NCI-H510A (cell line): ENCODE results near the gene GOSR1.
"Not testable (repeated sequence)": the region's sequence is repeated elsewhere in the genome, so short reads cannot be mapped to it uniquely, and the experiment has no call there.

ENCODE experiments used
- DNase-seq: peaks from one replicate; lab custom pipeline; 2025; lab: John Stamatoyannopoulos, UW

GOSR1 gene

GRCh38 chr17:30505868-30506417 is 28.7 kb downstream of the GOSR1 start:
- DNase-seq = no peak

- DNase-seq = no peak
Measured at GRCh38 chr17:30506481-30506880, 29.3 kb downstream of the GOSR1 start.

GRCh38 chr17:30513346-30513745 is 36.1 kb downstream of the GOSR1 start:
- DNase-seq = no peak

- DNase-seq = no peak
Measured at GRCh38 chr17:30514895-30515596, 37.8 kb downstream of the GOSR1 start.

GRCh38 chr17:30517786-30518185 is 40.6 kb downstream of the GOSR1 start:
- DNase-seq = no peak

- DNase-seq = no peak
Measured at GRCh38 chr17:30519166-30519565, 42.0 kb downstream of the GOSR1 start.

GRCh38 chr17:30519707-30520106 is 42.5 kb downstream of the GOSR1 start:
- no peak for DNase-seq

- DNase-seq = no peak
Measured at GRCh38 chr17:30520436-30520835, 43.2 kb downstream of the GOSR1 start.

- DNase-seq = no peak
Measured at GRCh38 chr17:30520882-30521281, 43.7 kb downstream of the GOSR1 start.

- no peak for DNase-seq
Measured at GRCh38 chr17:30521766-30522165, 44.6 kb downstream of the GOSR1 start.

GRCh38 chr17:30523236-30523635 is 46.0 kb downstream of the GOSR1 start:
- DNase-seq = not testable (repeated sequence)

- no peak for DNase-seq
Measured at GRCh38 chr17:30524847-30525246, 47.6 kb downstream of the GOSR1 start.

- DNase-seq = no peak
Measured at GRCh38 chr17:30526401-30526800, 49.2 kb downstream of the GOSR1 start.

- DNase-seq = not testable (repeated sequence)
Measured at GRCh38 chr17:30528701-30529100, 51.5 kb downstream of the GOSR1 start.

GRCh38 chr17:30530346-30531025 is 53.3 kb downstream of the GOSR1 start:
- DNase-seq = no peak

- DNase-seq = no peak
Measured at GRCh38 chr17:30532871-30533270, 55.7 kb downstream of the GOSR1 start.

- DNase-seq = no peak
Measured at GRCh38 chr17:30534298-30534697, 57.1 kb downstream of the GOSR1 start.

GRCh38 chr17:30534938-30535921 is 58.0 kb downstream of the GOSR1 start:
- DNase-seq = no peak

GRCh38 chr17:30536846-30537245 is 59.6 kb downstream of the GOSR1 start:
- DNase-seq = not testable (repeated sequence)

- DNase-seq = not testable (repeated sequence)
Measured at GRCh38 chr17:30537667-30538066, 60.5 kb downstream of the GOSR1 start.

GRCh38 chr17:30541802-30542201 is 64.6 kb downstream of the GOSR1 start:
- DNase-seq = no peak

GRCh38 chr17:30543456-30543855 is 66.2 kb downstream of the GOSR1 start:
- DNase-seq = no peak
